GM21717 (cell line): ENCODE data around the gene PLEKHF1.
A peak's percentile ranks its signal among the peaks of the same experiment; 100 is the strongest.

Source experiments
- ATAC-seq: cut with Tn5 transposase; IDR thresholded peaks from one replicate; pipeline ENCODE4 v1.9.1; 2021; ENCODE audit warnings: mild to moderate bottlenecking, moderate library complexity; ENCODE audit not compliant: unreplicated experiment

Gene PLEKHF1

DNA sequence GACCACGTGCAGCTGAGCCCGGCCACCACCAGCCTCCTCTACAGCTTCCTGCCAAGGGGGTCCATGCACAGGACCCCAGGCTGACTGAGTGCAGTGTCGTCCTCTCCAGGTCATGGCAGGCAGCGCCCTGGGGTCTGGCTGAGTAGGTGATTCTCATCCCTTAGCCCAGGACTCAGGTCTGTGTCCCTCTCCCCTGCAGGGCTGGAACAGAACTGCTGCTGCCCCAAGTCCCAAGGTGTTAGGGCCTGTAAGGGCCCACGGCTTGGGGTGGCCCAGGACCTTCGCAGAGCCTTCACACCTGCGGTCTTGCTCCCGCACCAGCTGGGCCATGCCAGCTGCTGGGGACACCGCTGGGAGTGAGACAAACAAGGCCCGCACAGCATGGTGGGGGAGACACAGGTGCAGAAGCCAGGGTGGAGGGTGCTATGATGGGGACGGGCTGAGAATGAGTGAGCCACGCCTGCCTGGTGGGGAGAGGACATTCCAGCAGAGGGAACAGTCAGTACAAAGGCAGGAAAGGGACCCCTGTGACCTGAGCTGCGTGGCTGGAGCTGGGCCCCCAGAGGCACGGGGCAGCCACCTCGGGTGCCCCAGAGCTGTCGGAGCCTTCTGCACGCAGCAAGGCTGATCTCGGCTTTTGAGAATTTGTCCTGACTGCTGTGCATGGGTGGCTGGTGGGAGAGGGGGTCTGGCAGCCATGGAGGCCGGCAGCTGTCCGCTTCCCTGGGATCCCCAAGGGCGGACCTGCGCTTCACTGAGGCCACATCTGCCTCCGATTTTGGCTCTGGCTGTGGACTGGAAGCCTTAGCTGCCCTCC is 11.9 kb downstream of the PLEKHF1 start:
- no peak for ATAC-seq

DNA sequence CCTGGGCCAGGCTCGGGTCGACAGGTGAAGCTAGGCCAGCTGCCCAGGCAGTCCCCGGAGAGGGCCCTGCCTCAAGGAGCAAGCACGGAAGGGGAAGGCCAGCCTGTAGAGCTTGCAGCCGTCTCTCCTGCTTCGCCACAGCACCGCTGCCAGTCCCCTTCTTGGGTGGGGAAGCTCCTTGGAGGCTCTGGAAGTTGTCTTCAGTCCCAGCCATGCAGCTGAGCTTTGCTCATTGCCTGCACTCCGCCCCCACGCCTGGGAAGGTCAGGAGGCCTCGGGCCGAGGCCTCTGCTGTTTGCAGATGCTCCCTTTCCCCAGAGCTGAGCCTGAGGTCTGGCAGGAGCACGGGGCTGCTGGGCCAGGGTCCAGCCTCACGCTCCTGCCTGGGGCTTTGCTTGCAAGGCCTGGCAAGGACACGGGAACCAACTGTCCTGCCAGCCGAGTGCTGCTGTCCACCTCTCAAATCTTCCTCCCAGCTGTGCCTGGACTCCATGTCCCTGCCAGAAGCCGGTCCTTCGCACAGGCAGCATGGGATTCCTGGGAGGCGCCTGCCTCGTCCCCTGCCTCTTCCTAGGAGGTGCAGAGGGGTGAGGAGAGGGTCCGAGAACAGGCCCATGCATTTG is 13.3 kb downstream of the PLEKHF1 start:
- ATAC-seq, result no peak

GRCh38 chr19:29679598-29680210 is 14.4 kb downstream of the PLEKHF1 start:
- no peak for ATAC-seq

DNA sequence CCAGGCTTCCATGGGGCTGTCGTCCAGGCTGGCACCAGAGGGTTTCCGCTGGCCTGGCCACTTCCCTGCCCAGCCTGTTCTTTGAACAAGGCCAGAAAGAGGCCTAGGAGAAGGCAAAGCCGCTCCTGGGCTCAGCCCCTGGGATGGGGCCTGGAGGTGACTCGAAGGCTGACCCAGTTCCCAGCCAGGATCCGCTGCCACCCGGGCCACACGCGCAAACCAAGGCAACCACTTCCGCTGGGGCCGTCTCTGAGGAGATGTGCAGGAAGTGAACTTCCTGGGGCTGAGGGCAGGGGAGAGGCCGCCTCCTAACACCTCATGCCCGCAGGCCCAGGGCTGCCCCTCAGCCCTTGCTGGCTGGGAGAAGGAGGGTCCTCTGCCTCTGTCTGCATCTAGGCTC is 15.2 kb downstream of the PLEKHF1 start:
- ATAC-seq, result peak; percentile 66

GRCh38 chr19:29680937-29681336 is 15.7 kb downstream of the PLEKHF1 start:
- ATAC-seq, result no peak

DNA sequence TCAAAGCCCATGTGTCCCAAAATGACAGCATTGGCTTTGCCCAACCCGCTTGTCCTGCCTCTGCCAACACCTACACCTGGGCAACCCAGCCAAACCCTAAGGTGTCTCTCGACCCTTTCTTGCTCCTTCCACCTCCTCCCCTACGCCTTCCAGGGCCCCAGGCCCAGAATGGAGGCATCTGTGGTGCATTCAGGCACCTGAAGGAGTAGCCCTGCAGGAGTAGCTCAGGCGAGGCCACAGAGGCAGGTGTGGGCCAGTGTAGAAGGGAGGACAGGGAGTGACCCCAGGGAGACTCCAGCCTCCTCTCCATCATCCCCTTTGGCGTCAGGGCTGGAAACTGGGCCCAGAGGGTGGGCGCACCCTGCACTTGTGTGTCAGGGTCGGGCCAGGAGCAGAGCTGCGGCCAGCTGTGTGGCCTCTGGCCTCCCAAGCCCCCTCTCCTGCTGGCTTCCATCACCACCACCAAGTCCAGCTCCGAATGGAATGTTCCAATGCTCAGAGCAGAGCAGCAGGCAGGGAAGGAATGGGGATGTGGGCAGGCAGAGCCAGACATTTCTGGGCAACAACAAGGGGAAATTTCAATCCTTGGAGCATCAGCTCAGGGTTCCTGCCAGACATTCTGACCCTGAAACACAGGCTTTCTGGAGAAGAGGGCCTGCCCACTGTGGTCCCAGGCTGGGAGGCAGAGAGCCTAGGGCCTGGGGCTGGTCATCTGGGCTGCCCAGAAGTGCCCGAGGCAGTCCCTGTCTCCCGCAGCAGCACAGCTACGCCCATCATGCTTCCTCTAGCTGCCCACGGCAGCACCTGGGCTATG is 16.4 kb downstream of the PLEKHF1 start:
- no peak for ATAC-seq

DNA sequence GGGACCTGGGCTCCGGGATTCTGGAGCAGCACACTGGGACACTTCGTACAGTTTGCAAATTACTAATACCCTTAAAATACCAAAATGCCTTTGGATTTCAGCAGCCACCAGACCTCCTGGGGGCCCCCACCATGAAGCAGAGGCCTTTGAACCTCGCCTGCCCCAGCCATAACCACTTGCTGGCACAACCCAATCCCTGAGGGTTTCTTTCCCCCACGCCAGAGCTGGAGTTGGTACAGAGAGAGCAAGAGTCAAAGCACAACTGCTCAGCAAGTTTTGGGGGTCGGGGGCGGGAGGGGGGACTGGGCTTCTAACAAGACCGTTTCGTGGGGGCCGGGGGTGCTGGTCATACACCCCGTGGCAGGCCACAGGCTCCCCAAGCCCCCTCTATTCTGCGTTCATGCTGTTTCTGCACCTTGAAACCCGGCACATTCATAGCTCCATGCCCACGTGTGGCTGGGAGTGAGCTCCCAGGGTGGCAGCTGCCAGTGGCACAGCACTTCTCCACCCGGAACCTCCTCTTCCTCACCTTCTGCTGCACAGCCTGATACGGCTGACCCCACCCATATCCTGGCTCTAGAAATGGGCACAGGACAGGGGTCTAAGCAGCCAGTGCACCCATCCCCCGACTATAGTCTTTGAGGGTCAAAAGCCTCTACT is 17.1 kb downstream of the PLEKHF1 start:
- ATAC-seq, result no peak

DNA sequence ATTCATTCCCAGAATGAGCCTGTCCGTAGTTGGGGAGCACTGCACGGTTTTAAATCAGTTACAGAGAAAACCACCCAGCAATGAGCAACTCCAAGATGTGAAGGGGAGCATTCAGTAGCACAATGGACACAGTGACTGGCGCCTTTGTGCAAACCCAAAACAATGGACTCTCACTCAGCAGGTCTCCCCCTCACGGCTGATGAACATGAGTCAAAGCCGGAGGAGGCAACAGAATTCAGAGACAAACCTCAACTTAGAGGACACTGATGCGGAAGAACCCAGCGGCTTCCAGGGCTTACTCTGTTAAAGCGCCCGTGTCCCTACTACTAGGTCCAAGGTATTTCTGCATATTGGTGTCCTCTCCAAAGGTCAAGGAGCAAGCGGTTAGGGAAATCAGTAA is 17.7 kb downstream of the PLEKHF1 start:
- ATAC-seq, result no peak

- no peak for ATAC-seq
These were observed 20.1 kb downstream of the PLEKHF1 start for GRCh38 chr19:29685326-29685725.

DNA sequence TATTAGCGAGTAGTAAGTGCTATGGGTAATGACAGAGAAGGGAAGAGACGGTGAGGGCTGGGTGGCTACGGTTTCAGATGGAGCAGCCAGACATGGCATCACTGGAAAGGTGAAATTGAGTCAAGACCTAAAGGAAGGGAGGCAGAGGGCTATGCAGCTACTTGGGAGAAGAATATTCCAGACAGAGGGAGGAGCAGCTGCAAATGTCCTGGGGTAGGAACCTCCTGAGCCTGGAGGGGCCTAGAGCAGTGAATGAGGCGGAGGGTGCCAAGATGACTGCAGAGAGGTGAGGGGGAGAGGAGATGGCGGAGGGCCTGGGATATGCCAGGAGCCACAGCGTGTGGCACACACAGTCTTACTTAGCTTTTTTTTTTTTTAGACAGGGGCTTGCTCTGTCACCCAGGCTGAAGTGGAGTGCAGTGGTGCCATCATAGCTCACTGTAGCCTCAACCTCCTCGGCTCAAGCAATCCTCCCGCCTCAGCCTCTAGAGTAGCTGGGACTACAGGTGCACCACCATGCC is 21.1 kb downstream of the PLEKHF1 start:
- no peak for ATAC-seq

DNA sequence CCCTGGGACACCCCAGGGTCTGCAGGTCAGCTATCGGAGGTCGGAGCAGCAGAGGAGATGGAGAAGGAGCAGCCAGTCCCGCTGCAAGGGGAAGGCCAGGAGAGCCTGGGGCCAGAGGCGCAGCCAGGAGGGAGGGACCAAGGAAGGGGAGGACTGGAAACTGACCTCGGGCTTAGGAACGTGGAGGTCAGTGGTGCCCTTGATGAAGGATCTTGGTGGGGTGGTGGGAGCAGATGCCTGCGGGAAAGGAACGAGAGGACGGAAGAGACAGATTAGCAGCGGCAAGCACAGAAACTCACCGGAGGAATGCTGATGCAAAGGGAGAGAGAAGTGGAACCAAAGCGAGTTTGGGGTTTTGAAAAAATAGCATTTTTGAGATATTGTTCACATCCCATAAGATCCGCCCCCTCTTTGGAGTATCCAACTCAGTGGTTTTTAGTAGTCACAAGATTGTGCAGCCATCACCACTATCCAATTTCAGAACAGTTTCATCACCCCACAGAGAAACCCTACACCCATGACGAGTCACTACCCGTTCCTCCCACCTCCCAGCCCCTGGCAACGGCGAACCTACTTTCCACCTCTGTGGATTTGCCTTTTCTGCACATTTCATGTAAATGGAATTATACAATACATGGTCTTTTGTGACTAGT is 22.1 kb downstream of the PLEKHF1 start:
- ATAC-seq, result no peak

DNA sequence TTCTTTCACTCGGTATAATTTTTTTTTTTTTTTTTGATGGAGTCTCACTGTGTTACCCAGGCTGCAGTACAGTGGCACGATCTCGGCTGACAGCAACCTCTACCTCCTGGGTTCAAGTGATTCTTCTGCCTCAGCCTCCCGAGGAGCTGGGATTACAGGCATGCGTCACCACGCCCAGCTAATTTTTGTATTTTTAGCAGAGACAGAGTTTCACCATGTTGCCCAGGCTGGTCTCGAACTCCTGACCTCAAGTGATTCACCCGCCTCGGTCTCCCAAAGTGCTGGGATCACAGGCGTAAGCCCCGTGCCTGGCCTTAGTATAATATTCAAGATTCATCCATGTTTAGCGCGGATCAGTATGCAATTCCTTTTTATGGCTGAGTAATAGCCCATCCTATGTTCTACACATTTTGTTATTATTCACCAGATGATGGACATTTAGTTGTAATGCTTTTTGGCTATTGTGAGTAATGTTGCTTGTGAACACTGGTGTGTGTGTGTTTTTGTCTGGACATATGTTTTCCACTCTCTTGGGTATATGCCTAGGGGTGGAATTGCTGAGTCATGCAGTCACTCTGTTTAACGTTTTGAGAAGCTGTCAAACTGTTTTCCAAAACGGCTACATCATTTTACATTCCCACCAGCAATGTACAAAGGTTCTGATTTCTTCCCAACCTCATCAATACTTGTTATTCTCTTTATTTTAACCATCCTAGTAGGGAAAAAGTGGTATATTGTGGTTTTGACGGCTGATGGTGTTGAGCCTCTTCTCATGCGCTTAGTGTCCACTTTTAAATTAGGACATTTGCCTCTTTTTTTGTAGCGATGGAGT is 22.9 kb downstream of the PLEKHF1 start:
- ATAC-seq, result no peak

DNA sequence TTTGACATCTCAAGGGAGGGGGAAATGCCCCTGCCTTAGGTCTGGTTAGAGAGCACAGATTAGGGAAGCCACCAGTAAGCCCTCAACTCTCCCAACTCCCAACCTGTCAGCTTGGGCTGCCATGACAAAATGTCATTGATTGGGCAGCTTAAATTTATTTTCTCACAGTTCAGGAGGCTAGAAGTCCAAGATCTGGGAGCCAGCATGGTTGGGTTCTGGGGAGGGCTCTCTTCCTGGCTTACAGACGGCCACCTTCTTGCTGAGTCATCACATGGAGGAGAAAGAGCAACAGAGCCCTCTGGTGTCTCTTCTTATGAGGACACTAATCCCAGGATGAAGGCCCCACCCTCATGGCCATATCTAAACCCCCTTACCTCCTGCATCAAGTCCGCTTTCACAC is 25.6 kb downstream of the PLEKHF1 start:
- no peak for ATAC-seq

DNA sequence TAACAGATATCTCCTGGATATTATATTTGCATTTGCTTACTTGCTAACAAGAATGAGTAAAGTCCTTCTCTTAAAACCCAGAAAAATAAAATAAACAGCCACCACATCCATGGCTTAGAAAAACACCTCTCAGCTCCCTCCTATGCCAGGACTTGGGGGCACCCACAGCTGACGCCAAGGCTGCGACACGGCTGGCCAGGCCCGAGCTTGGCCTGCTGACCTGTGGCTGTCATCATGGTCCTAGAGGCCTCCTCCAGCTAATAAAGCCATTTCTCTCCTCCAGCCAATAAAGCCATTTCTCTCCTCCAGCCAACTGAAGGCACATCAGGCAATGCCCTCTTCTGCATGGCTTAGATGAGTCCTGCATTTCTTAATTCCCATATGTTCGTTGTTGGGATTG is 28.9 kb downstream of the PLEKHF1 start:
- ATAC-seq, result no peak

DNA sequence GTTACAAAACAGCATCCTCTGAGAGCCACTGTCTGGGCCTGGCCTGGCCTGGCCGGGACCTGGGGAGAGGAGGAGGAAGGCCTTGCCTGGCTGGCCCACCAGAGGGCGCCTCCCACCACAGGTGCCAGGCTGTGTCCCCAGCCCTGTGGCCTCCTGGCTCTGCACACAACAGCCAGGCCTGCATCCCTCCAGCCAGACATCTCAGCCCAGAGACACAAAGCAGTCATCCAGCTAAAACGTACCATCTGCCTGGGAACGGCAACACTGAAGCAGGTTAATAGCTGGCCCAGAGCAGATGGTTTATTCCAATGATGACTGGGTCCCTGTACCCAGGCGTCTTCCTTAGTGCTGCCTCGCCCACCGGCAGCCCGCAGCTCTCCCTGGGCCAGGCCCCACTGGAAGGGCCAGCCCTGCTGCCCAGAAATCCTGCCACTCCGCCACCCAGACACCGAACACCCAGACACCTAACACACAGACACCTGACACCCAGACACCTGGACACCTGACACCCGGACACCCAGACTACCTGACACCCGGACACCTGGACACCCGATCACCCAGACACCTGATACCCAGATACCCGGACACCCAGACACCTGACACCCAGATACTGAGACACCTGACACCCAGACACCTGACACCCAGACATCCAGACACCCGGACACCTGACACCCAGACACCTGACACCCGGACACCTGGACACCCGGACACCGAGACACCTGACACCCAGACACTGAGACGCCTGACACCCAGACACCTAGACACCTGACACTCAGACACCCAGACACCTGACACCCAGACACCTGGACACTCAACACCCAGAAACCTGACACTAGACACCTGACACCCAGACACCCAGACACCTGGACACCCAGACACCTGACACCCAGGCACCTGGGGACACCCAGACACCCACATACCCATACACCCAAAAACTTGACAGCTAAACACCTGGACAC is 29.7 kb downstream of the PLEKHF1 start:
- ATAC-seq, result peak; percentile 74

DNA sequence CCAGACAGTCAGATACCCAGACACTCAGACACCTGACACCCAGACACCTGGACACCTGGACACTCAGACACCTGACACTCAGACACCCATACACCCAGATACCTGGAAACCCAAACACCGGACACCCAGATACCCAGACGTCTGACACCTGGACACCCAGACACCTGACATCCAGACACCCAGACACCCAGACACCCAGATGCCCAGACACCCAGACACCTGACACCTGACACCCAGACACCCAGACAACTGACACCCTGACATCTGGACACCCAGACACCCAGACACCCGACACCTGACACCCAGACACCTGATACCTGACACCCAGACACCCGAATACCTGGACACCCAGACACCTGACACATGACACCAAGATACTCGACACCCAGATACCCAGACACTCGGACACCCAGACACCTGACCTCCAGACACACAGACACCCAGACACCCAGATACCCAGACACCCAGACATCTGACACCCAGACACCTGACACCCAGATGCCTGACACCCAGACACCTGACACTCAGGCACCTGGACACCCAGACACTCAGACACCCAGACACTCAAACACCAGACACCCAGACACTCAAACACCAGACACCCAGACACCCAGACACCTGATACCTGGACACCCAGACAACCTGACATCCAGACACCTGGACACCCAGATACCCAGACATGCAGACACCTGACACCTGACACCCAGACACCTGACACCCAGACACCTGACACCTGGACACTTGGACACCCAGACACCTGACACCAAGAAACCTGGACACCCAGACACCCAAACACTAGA is 30.7 kb downstream of the PLEKHF1 start:
- ATAC-seq, result no peak

- ATAC-seq, result no peak
These were observed 31.2 kb downstream of the PLEKHF1 start for GRCh38 chr19:29696565-29696846.
